Muscle of leg (tissue), 11 donors: ENCODE results near the gene GFOD1. TPM values are rescaled to one million over a fixed set of nuclear protein-coding genes. Genes with fewer than 3 reads are reported as not detected.

Experiments
- DNase-seq: peaks from one replicate; pipeline ENCODE4 v3.0.0; 2013
- H3K27ac ChIP-seq: one replicate; pipeline ENCODE4 v1.5.1; 2013; ENCODE audit warnings: mild to moderate bottlenecking, low read length, control low read depth
- H3K27me3 ChIP-seq: one replicate; pipeline ENCODE4 v1.6.1; 2013; ENCODE audit warnings: low read length; ENCODE audit not compliant: control insufficient read depth, insufficient read depth
- H3K36me3 ChIP-seq: one replicate; pipeline ENCODE4 v1.6.1; 2013; ENCODE audit warnings: low read length; ENCODE audit not compliant: control insufficient read depth, insufficient read depth
- H3K4me1 ChIP-seq: one replicate; pipeline ENCODE4 v1.6.1; 2013; ENCODE audit warnings: low read length; ENCODE audit not compliant: control insufficient read depth, insufficient read depth
- H3K4me3 ChIP-seq: one replicate; pipeline ENCODE4 v1.5.1; 2013; ENCODE audit warnings: low read length, control low read depth
- H3K9me3 ChIP-seq: replicated peaks from 2 replicates; pipeline ENCODE4 v1.6.1; 2013; ENCODE audit warnings: low read depth, low read length; ENCODE audit not compliant: control insufficient read depth
- WGBS: methylation state at CpG from one replicate; pipeline ENCODE4 v1.1.5; 2013; ENCODE audit warnings: missing lambda C conversion rate; ENCODE audit not compliant: insufficient coverage; 5-methylcytosine and 5-hydroxymethylcytosine counted together
- polyA plus RNA-seq, 8 donors: library from polyadenylated mRNA; unstranded; fragments of 120-200 nt; gene quantifications; one replicate each; pipeline versions ENCODE4 v1.2.1 to v1.2.3, GENCODE V29; 2013; ENCODE audit warnings: inconsistent platforms in 1 of 8, low replicate concordance in 1 of 8; ENCODE audit not compliant: insufficient read length in 8 of 8, insufficient read depth in 1 of 8
- total RNA-seq: library from RNA; stranded (reverse); fragments of 120-200 nt; gene quantifications from one replicate; pipeline ENCODE4 v1.2.4, GENCODE V29; 2013

GFOD1 gene
- total and polyA plus RNA-seq, 9 donors, result 2.1 to 4.1 (median 2.6) TPM

- Histone ChIP-seq H3K9me3 (no peaks in the 10 kb centered on the region), H3K27ac (no peak overlapping the region), H3K4me3 (no peak overlapping the region), H3K4me1 (peaks cover 7% of the 10 kb centered on the region), H3K27me3 (no peaks in the 10 kb centered on the region), H3K36me3 (no peaks in the 10 kb centered on the region)
- DNase-seq, result no peak
- 64% methylated on average over 4 of the region's 8 CpGs for WGBS
Observed at GRCh38 chr6:13348334-13349113, 138.9 kb downstream of the GFOD1 start.

DNA sequence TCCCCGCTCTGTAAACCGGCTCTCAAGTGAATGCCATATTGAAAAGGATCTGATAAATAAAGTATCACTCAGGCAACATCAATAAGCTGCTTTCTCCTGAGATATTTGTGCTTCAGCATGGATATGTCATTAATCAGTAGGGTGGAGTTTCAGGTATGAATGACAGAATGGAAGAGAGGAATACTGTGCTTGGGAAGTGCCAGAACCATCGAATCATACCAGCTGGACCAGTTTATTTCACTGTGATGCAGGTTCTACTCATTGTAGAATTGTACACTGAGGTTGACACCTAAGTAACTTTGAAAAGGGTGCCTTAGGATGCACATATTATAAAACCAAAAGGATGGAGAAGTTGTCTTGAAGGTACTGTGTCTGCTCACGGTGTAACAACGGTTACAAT, 141.2 kb downstream of the GFOD1 start:
- WGBS, result no CpG with 5 or more reads among the region's 5 CpGs
- no peak overlapping the region for H3K27ac ChIP-seq
- no peaks in the 10 kb centered on the region for H3K27me3 ChIP-seq
- H3K4me3 ChIP-seq, result no peak overlapping the region
- H3K4me1 ChIP-seq, result peaks cover 3% of the 10 kb centered on the region
- peaks cover 5% of the 10 kb centered on the region for H3K9me3 ChIP-seq
- no peak for DNase-seq
- H3K36me3 ChIP-seq, result no peaks in the 10 kb centered on the region

GRCh38 chr6:13342414-13343019, 144.9 kb downstream of the GFOD1 start:
- H3K27ac ChIP-seq, result no peak overlapping the region
- H3K9me3 ChIP-seq, result peaks cover 5% of the 10 kb centered on the region
- H3K36me3 ChIP-seq, result no peaks in the 10 kb centered on the region
- no peak for DNase-seq
- no peaks in the 10 kb centered on the region for H3K4me1 ChIP-seq
- no peak overlapping the region for H3K4me3 ChIP-seq
- 81% methylated on average over 3 of the region's 5 CpGs for WGBS
- no peaks in the 10 kb centered on the region for H3K27me3 ChIP-seq

DNA sequence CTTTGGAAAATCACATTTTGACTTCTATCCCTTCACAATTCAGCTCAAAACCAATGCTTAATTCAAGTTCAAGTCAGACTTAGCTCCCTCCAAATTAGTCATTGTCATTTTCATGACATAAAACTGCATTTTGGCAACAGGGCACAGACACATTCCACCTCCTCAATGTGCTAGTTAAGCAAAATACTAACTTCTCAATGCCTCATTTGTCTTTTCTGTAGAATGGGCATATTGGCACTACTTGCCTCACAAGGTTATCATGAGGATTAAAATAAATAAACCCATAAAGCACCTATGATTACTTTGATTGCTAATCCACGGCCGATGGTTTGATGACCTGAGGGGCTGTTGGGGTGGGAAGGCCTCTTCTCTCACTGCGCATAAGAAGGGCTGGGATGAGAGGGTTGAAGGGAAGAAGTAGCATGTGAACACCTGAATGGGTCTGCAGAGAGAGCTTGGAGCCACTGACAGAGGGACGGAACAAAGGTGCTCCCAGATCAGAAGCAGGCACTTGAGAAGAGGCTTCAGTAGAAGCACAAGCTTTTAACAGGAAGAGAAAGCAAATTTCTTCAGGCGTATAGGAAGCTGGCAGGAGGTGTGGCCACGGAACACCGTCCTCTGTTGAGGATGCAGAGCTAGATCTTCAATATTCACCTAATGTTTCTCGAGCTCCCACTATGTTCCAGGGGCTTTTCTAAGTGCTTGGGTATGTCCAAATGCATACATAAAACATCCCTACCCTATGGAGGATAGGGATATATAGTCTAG, 147.4 kb downstream of the GFOD1 start:
- DNase-seq, result no peak
- 87% methylated on average over 4 of the region's 8 CpGs for WGBS
- no peak overlapping the region for H3K4me3 ChIP-seq

DNA sequence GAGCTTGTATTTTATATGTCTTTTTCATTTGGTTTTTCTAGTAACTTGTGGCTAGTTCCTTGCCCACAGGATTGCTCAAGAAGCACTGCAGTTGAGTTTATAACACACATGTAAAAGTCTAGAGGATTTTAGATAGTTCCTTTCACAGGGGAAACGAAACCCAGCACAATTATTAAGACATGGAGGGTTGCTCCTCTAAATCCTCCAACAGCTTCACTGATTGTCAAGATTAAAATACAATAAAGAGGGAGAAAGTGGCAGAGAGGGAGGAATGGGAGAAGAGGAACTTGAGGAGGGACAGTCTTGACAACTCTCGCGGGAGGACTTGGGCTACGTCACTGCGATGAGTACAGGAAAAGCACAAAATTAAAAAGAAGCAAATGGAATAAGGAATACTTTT, 149.4 kb downstream of the GFOD1 start:
- no peaks in the 10 kb centered on the region for H3K27me3 ChIP-seq
- no peak for DNase-seq
- no peak overlapping the region for H3K27ac ChIP-seq
- H3K4me1 ChIP-seq, result no peaks in the 10 kb centered on the region
- no peak overlapping the region for H3K4me3 ChIP-seq
- peaks cover 5% of the 10 kb centered on the region for H3K9me3 ChIP-seq
- no CpG with 5 or more reads among the region's 5 CpGs for WGBS
- H3K36me3 ChIP-seq, result no peaks in the 10 kb centered on the region

More for the DNA sequence above, 147.4 kb downstream of the GFOD1 start:
- no peak overlapping the region for H3K27ac ChIP-seq
- no peaks in the 10 kb centered on the region for H3K27me3 ChIP-seq
- H3K9me3 ChIP-seq, result peaks cover 5% of the 10 kb centered on the region
- H3K36me3 ChIP-seq, result no peaks in the 10 kb centered on the region
- no peaks in the 10 kb centered on the region for H3K4me1 ChIP-seq

DNA sequence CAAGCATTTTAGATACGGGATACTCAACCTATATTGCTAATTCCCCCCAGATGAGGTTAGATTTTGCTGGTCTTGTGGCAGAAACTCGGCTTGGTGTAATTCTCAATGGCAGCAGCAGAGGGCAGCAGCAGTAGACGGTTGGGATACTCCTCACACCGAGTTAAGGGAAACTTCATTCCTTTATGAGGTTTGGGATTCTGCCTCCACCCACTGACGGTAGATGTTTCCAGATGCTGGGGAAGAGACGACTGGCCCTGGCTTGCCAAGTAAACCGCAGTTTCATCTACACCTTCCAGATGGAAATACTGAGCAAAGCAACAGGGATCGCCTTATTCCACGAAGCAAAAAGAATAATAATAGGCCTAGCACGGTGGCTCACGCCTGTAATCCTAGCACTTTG, 150.8 kb downstream of the GFOD1 start:
- peaks cover under 1% of the 10 kb centered on the region for H3K9me3 ChIP-seq
- DNase-seq, result peak; percentile 96
- no peaks in the 10 kb centered on the region for H3K27me3 ChIP-seq
- WGBS, result 23% methylated on average over 8 of the region's 11 CpGs
- H3K27ac ChIP-seq, result no peak overlapping the region
- no peak overlapping the region for H3K4me3 ChIP-seq
- H3K4me1 ChIP-seq, result no peaks in the 10 kb centered on the region
- H3K36me3 ChIP-seq, result no peaks in the 10 kb centered on the region

DNA sequence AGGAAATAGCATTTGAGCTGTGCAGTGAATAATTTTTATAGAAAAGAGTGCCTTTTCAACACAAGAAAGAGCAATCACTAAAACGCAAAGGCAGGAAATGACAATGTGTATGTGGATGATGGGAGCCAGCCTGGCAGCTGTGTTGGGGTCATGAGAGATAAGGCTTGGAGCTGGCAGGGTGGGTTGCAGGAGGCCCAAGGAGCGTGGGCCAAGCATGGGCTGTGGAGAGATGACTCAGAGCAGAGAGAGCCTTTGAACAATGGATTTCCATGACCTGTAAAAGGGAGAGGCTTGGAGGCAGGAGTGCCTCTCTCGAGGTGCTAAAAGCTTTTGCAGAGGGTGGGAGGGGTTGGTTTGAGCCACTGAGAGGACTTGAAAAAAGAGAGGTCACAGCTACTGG, 152.4 kb downstream of the GFOD1 start:
- H3K4me1 ChIP-seq, result no peaks in the 10 kb centered on the region
- H3K9me3 ChIP-seq, result no peaks in the 10 kb centered on the region
- DNase-seq, result no peak
- no peak overlapping the region for H3K27ac ChIP-seq
- 53% methylated on average over 3 of the region's 3 CpGs for WGBS
- H3K27me3 ChIP-seq, result no peaks in the 10 kb centered on the region
- no peak overlapping the region for H3K4me3 ChIP-seq
- H3K36me3 ChIP-seq, result no peaks in the 10 kb centered on the region

DNA sequence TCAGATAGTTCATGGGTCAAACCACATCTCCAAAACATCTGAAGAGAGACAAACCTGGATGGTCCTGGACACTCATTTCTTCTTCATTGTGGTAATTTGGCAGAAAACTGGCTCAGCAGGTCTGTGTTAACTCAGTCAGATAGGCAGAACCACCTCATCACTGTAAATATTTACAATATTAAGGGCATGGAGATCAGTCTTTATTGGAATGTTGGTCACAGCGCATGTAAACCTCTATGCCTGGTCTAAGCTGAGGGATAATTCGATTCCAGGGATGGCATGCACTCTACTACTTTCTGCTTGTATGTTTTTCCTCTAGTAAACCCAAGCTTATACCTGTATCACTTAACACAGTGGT, 155.1 kb downstream of the GFOD1 start:
- no peaks in the 10 kb centered on the region for H3K36me3 ChIP-seq

DNA sequence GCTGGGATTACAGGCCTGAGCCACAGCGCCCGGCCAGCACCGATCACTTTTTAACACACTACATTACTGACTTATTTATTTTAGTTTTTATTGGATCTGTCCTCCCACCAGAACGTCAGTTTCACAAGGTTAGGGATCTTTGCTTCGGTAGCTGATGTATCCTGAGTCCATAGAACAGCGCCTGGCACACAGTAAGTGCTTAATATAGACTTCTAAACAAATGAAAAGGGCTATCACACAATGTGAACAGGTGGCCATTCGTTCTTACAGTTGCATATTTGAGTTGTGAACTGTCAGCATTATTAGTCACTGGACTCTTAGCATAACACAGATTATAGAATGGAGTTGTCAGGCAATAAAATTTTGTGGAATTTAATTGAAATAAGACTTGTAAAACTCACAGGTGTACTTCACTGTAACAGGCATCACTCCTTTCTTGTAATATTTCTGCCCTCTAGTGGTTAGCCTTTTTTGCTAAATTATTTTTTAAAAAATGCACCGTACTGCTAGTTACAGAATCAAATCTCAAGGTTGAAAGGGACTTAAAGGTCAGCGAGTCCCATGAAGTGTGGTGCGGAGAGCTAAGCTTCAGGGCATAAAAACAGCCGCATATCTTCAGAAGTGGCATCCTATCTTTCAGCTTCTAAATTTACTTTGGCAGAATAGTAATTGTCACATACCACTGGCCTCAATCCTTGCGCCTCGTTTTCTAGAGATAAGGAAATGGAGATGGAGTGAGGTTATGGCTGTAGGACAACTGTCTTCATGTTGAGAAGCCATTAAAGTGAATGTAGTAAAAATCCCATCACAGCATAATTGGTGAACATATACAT, 155.7 kb downstream of the GFOD1 start:
- Histone ChIP-seq H3K9me3 (no peaks in the 10 kb centered on the region), H3K4me3 (no peak overlapping the region), H3K36me3 (no peaks in the 10 kb centered on the region), H3K27me3 (no peaks in the 10 kb centered on the region), H3K27ac (no peak overlapping the region), H3K4me1 (peaks cover 7% of the 10 kb centered on the region)
- DNase-seq, result peak; percentile 38
- 100% methylated on average over 1 of the region's 13 CpGs for WGBS

More for the DNA sequence above, 155.1 kb downstream of the GFOD1 start:
- Histone ChIP-seq H3K4me1 (peaks cover 7% of the 10 kb centered on the region), H3K9me3 (no peaks in the 10 kb centered on the region), H3K27me3 (no peaks in the 10 kb centered on the region), H3K4me3 (no peak overlapping the region), H3K27ac (no peak overlapping the region)
- no CpG with 5 or more reads among the region's 2 CpGs for WGBS
- no peak for DNase-seq

GRCh38 chr6:13328875-13329183, 158.6 kb downstream of the GFOD1 start:
- Histone ChIP-seq H3K36me3 (peaks cover 9% of the 10 kb centered on the region), H3K27me3 (no peaks in the 10 kb centered on the region), H3K4me3 (peak overlapping the region; percentile 84), H3K27ac (peak overlapping the region; percentile 90), H3K4me1 (peaks cover 7% of the 10 kb centered on the region), H3K9me3 (no peaks in the 10 kb centered on the region)
- no CpG with 5 or more reads among the region's 2 CpGs for WGBS
- DNase-seq, result no peak
